ENCODE results near the gene DNAL1.

- TF ChIP-seq CTCF (conservative IDR thresholded peaks at IDR 0.05; ENCODE audit: low read depth, low read length) (no peak), EZH2 (IDR thresholded peaks at IDR 0.05; ENCODE audit: borderline replicate concordance, low read depth, low read length, poor library complexity, severe bottlenecking) (no peak)
Measured at GRCh38 chr14:73714656-73715081, 69.9 kb downstream of the DNAL1 start.

Data from A673 (cell line).